Trophoblast cell (in vitro differentiated cells and primary cell): ENCODE results near the gene PLEKHA4.
"Not testable (repeated sequence)": the region's sequence is repeated elsewhere in the genome, so short reads cannot be mapped to it uniquely, and the experiment has no call there.

Experiments
- DNase-seq, 2 donors: peaks; one replicate each; pipeline ENCODE4 v3.0.0-alpha.2; 2016
- H2AFZ ChIP-seq: 2 replicates; pipeline ENCODE4 v1.6.1; 2013; ENCODE audit warnings: low read length, moderate library complexity, mild to moderate bottlenecking; ENCODE audit not compliant: insufficient read depth, poor library complexity
- H2AK5ac ChIP-seq: 2 replicates; pipeline ENCODE4 v1.6.1; 2013; ENCODE audit warnings: mild to moderate bottlenecking, low read length
- H2BK120ac ChIP-seq: 2 replicates; pipeline ENCODE4 v1.6.1; 2013; ENCODE audit warnings: low read length, mild to moderate bottlenecking, moderate library complexity; ENCODE audit not compliant: insufficient read depth, poor library complexity
- H2BK12ac ChIP-seq: 2 replicates; pipeline ENCODE4 v1.6.1; 2013; ENCODE audit warnings: mild to moderate bottlenecking, low read length, moderate library complexity
- H2BK5ac ChIP-seq: 2 replicates; pipeline ENCODE4 v1.6.1; 2013; ENCODE audit warnings: low read length, low read depth, moderate library complexity, mild to moderate bottlenecking; ENCODE audit not compliant: poor library complexity
- H3K14ac ChIP-seq: 2 replicates; pipeline ENCODE4 v1.6.1; 2013; ENCODE audit warnings: mild to moderate bottlenecking, low read length
- H3K18ac ChIP-seq: 2 replicates; pipeline ENCODE4 v1.6.1; 2013; ENCODE audit warnings: mild to moderate bottlenecking, low read length
- H3K23ac ChIP-seq: 2 replicates; pipeline ENCODE4 v1.6.1; 2013; ENCODE audit warnings: low read length
- H3K27ac ChIP-seq: 2 replicates; pipeline ENCODE4 v1.5.1; 2013; ENCODE audit warnings: low read depth, mild to moderate bottlenecking, inconsistent platforms, low read length, moderate library complexity
- H3K27me3 ChIP-seq: 2 replicates; pipeline ENCODE4 v1.6.1; 2013; ENCODE audit warnings: inconsistent platforms, mild to moderate bottlenecking, low read length, moderate library complexity; ENCODE audit not compliant: insufficient read depth
- H3K36me3 ChIP-seq, 2 experiments: 1 replicate in 1 of 2; 2 replicates in 1 of 2; pipeline ENCODE4 v1.6.1; 2013; ENCODE audit warnings: low read length in 2 of 2, mild to moderate bottlenecking in 2 of 2, moderate library complexity in 1 of 2; ENCODE audit not compliant: insufficient read depth in 2 of 2, control insufficient read depth in 1 of 2
- H3K4ac ChIP-seq: 2 replicates; pipeline ENCODE4 v1.6.1; 2013; ENCODE audit warnings: low read depth, mild to moderate bottlenecking, low read length, moderate library complexity
- H3K4me1 ChIP-seq, 2 experiments: 1 replicate in 1 of 2; 2 replicates in 1 of 2; pipeline ENCODE4 v1.6.1; 2013; ENCODE audit warnings: low read length in 2 of 2, mild to moderate bottlenecking in 2 of 2, moderate library complexity in 1 of 2; ENCODE audit not compliant: insufficient read depth in 2 of 2, control insufficient read depth in 1 of 2
- H3K4me2 ChIP-seq: 2 replicates; pipeline ENCODE4 v1.6.1; 2013; ENCODE audit warnings: inconsistent platforms, mild to moderate bottlenecking, low read length, moderate library complexity
- H3K4me3 ChIP-seq: 2 replicates; pipeline ENCODE4 v1.5.1; 2013; ENCODE audit warnings: mild to moderate bottlenecking, low read depth, low read length, inconsistent platforms
- H3K79me1 ChIP-seq: one replicate; pipeline ENCODE4 v1.6.1; 2013; ENCODE audit warnings: low read length
- H3K79me2 ChIP-seq: 2 replicates; pipeline ENCODE4 v1.6.1; 2013; ENCODE audit warnings: low read length, mild to moderate bottlenecking; ENCODE audit not compliant: control insufficient read depth, insufficient read depth, poor library complexity
- H3K9ac ChIP-seq: 2 replicates; pipeline ENCODE4 v1.6.1; 2013; ENCODE audit warnings: mild to moderate bottlenecking, low read length
- H3K9me3 ChIP-seq: 2 replicates; pipeline ENCODE4 v1.6.1; 2013; ENCODE audit warnings: low read depth, mild to moderate bottlenecking, control low read depth, inconsistent platforms, low read length; ENCODE audit not compliant: insufficient read depth
- H4K12ac ChIP-seq: 2 replicates; pipeline ENCODE4 v1.6.1; 2013; ENCODE audit warnings: low read depth, mild to moderate bottlenecking, low read length, moderate library complexity
- H4K8ac ChIP-seq: 2 replicates; pipeline ENCODE4 v1.6.1; 2013; ENCODE audit warnings: low read depth, mild to moderate bottlenecking, low read length, moderate library complexity
- H4K91ac ChIP-seq: one replicate; pipeline ENCODE4 v1.6.1; 2013; ENCODE audit warnings: low read depth, mild to moderate bottlenecking, low read length, moderate library complexity
- WGBS: extraction: QIAGEN DNeasy Blood & Tissue Kit; methylation state at CpG from one replicate; pipeline ENCODE4 v1.1.7; 2013; ENCODE audit warnings: missing lambda C conversion rate; ENCODE audit not compliant: insufficient read length, insufficient coverage; ENCODE audit errors: extremely low coverage; 5-methylcytosine and 5-hydroxymethylcytosine counted together

PLEKHA4 gene

GRCh38 chr19:48872182-48872883 lies 3.9 kb upstream of the PLEKHA4 start, which contains the start of gene PPP1R15A:
TSS of gene PPP1R15A (plus strand) at chr19:48872421. CDS start at chr19:48873234, 813 bp downstream.
- peaks cover 2% of the 10 kb centered on the region for H3K9me3 ChIP-seq
- peak within 1 kb of the TSS; percentile 27 for H2BK12ac ChIP-seq
- peak within 1 kb of the TSS; percentile 94 for H2AK5ac ChIP-seq
- peak within 1 kb of the TSS; percentile 96 for H3K4me3 ChIP-seq
- H2BK5ac ChIP-seq, result peak within 1 kb of the TSS; percentile 94
- peak within 1 kb of the TSS; percentile 94 for H4K12ac ChIP-seq
- H3K9ac ChIP-seq, result peak within 1 kb of the TSS; percentile 96
- WGBS, result no CpG with 5 or more reads among the region's 53 CpGs
- H2BK120ac ChIP-seq, result peak within 1 kb of the TSS; percentile 97
- peak within 1 kb of the TSS; percentile 99 for H3K4ac ChIP-seq
- H3K18ac ChIP-seq, result peak within 1 kb of the TSS; percentile 97
- no peak within 1 kb of the TSS for H3K23ac ChIP-seq
- H4K8ac ChIP-seq, result peak within 1 kb of the TSS; percentile 91
- H3K27ac ChIP-seq, result peak within 1 kb of the TSS; percentile 84
- H3K14ac ChIP-seq, result peak within 1 kb of the TSS; percentile 97
- H3K79me1 ChIP-seq, result peaks cover 21% of the 10 kb centered on the region
- peak; percentile 99 to 100 for DNase-seq
- H4K91ac ChIP-seq, result peak within 1 kb of the TSS; percentile 95
- peak within 1 kb of the TSS; percentile 88 for H2AFZ ChIP-seq
- peaks cover 37% of the 10 kb centered on the region in 2 experiments for H3K36me3 ChIP-seq
- H3K4me2 ChIP-seq, result peak within 1 kb of the TSS; percentile 81
- H3K4me1 ChIP-seq, result peaks cover 24 to 28% of the 10 kb centered on the region in 2 experiments
- H3K79me2 ChIP-seq, result peaks cover 22% of the 10 kb centered on the region
- no peaks in the 10 kb centered on the region for H3K27me3 ChIP-seq

DNA sequence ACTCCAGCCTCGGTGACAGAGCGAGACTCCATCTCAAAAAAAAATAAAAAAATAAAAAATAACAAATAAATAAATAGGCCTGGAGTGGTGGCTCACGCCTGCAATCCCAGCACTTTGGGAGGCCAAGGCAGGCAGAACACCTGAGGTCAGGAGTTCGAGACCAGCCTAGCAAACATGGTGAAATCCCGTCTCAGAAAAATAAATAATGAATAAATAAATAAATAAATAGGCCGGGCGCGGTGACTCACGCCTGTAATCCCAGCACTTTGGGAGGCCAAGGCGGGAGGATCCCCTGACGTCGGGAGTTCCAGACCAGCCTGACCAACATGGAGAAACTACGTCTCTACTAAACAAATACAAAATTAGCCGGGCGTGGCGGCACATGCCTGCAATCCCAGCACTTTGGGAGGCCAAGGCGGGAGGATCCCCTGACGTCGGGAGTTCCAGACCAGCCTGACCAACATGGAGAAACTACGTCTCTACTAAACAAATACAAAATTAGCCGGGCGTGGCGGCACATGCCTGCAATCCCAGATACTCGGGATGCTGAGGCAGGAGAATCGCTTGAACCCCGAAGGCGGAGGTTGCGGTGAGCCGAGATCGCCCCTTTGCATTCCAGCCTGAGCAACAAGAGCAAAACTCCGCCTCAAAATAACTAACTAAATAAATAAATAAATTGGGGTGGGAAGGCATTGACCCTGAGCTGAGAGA lies 3.2 kb upstream of the PLEKHA4 start:
- no CpG with 5 or more reads among the region's 31 CpGs for WGBS
- DNase-seq, result not testable (repeated sequence)

DNA sequence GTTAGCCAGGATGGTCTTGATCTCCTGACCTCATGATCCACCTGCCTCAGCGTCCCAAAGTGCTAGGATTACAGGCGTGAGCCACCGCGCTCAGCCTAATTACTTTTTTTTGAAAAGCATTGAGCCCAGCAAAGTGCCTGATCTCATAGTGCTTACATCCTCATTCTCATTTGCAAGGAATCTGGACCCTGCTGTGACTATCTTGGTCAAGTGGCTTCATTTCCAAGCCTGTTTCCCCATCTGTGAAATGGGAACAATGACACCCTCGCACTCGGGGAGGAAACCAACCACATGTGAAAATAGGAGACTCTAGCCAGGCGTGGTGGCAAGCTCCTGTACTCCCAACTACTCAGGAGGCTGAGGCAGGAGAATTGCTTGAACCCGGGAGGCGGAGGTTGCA lies 1.6 kb upstream of the PLEKHA4 start:
- no peak overlapping the region for H3K18ac ChIP-seq

More for the DNA sequence above, 3.2 kb upstream of the PLEKHA4 start:
- peak overlapping the region; percentile 91 for H4K8ac ChIP-seq
- H3K79me1 ChIP-seq, result peaks cover 21% of the 10 kb centered on the region
- H3K9ac ChIP-seq, H3K27me3 ChIP-seq, H3K4ac ChIP-seq, H2AK5ac ChIP-seq, H2BK5ac ChIP-seq, H3K27ac ChIP-seq, H4K91ac ChIP-seq, H3K18ac ChIP-seq, H2BK12ac ChIP-seq, H3K4me3 ChIP-seq, H3K9me3 ChIP-seq, H3K23ac ChIP-seq, H3K14ac ChIP-seq: not testable (repeated sequence)
- H3K4me2 ChIP-seq, result peak overlapping the region; percentile 17
- peak overlapping the region; percentile 30 for H2BK120ac ChIP-seq
- peaks cover 24 to 28% of the 10 kb centered on the region in 2 experiments for H3K4me1 ChIP-seq
- peaks cover 22% of the 10 kb centered on the region for H3K79me2 ChIP-seq
- peak overlapping the region; percentile 72 for H4K12ac ChIP-seq
- peaks cover 35% of the 10 kb centered on the region in 2 experiments for H3K36me3 ChIP-seq
- H2AFZ ChIP-seq, result peak overlapping the region; percentile 88

GRCh38 chr19:48867746-48868113 lies 687 bp downstream of the PLEKHA4 start:
- Histone ChIP-seq H3K79me2 (peaks cover 5% of the 10 kb centered on the region), H3K23ac (no peak overlapping the region), H3K4me2 (no peak overlapping the region), H3K14ac (no peak overlapping the region), H3K9me3 (peaks cover 2% of the 10 kb centered on the region), H2AFZ (no peak overlapping the region), H3K4me3 (no peak overlapping the region), H3K27me3 (no peaks in the 10 kb centered on the region), H3K36me3 (no peaks in the 10 kb centered on the region), H3K18ac (no peak overlapping the region), H2BK12ac (no peak overlapping the region), H4K8ac (peak overlapping the region; percentile 61), H2BK120ac (peak overlapping the region; percentile 41), H3K79me1 (peaks cover 11% of the 10 kb centered on the region), H4K12ac (no peak overlapping the region), H4K91ac (peak overlapping the region; percentile 41), H2BK5ac (no peak overlapping the region), H3K4me1 (peaks cover 0 to 5% of the 10 kb centered on the region in 2 experiments), H2AK5ac (peak overlapping the region; percentile 19), H3K4ac (no peak overlapping the region), H3K27ac (no peak overlapping the region), H3K9ac (no peak overlapping the region)
- no CpG with 5 or more reads among the region's 7 CpGs for WGBS
- no peak for DNase-seq

More for the DNA sequence above, 1.6 kb upstream of the PLEKHA4 start:
- no peak overlapping the region for H3K4me2 ChIP-seq
- H3K4me3 ChIP-seq, result no peak overlapping the region
- no peak overlapping the region for H2AFZ ChIP-seq
- H4K12ac ChIP-seq, result no peak overlapping the region
- no peak overlapping the region for H3K14ac ChIP-seq
- H3K4me1 ChIP-seq, result peaks cover 17 to 22% of the 10 kb centered on the region in 2 experiments
- DNase-seq, result no peak
- H4K91ac ChIP-seq, result no peak overlapping the region
- no peaks in the 10 kb centered on the region for H3K27me3 ChIP-seq
- H3K79me1 ChIP-seq, result peaks cover 21% of the 10 kb centered on the region
- no peak overlapping the region for H3K4ac ChIP-seq
- no peak overlapping the region for H2BK120ac ChIP-seq
- no peak overlapping the region for H4K8ac ChIP-seq
- H3K36me3 ChIP-seq, result peaks cover 19 to 20% of the 10 kb centered on the region in 2 experiments
- H2BK5ac ChIP-seq, result no peak overlapping the region
- H2AK5ac ChIP-seq, result no peak overlapping the region
- peaks cover 21% of the 10 kb centered on the region for H3K79me2 ChIP-seq
- H2BK12ac ChIP-seq, result no peak overlapping the region
- no peak overlapping the region for H3K27ac ChIP-seq
- H3K9ac ChIP-seq, result no peak overlapping the region
- H3K23ac ChIP-seq, result no peak overlapping the region
- H3K9me3 ChIP-seq, result peaks cover 2% of the 10 kb centered on the region
- WGBS, result no CpG with 5 or more reads among the region's 9 CpGs
